Smooth muscle cell of the pulmonary artery (primary cell): Measurements from ENCODE around the gene CORO1C. TPM values are rescaled to one million over a fixed set of nuclear protein-coding genes. Genes with fewer than 3 reads are reported as not detected.

Experiments
- total RNA-seq: library from RNA; depleted of rRNA; stranded (reverse); fragments of >200 nt; gene quantifications from 2 replicates; pipeline ENCODE4 v1.2.3, GENCODE V29; 2014

CORO1C gene
- total RNA-seq = 269 and 290 TPM in 2 replicates

GRCh38 chr12:108731105-108731865, at the start of gene CORO1C:
Gene CORO1C (minus strand): TSS chr12:108731518. CDS start chr12:108701318, 30,200 bp downstream.

GRCh38 chr12:108633534-108634248, 97.6 kb downstream of the CORO1C start, which contains the start of gene SELPLG:
Gene SELPLG (minus strand): TSS chr12:108633894. CDS start chr12:108624307, 9,587 bp downstream.

GRCh38 chr12:108597559-108598471, 133.5 kb downstream of the CORO1C start, which contains the start of gene TMEM119:
Gene TMEM119 (minus strand): TSS chr12:108598084. CDS start chr12:108592383, 5,701 bp downstream.

Other genes starting within 250 kb of the CORO1C start
- 12.1 and 18.1 TPM in 2 replicates for gene FICD, start 216.2 kb downstream of the CORO1C start, total RNA-seq
- 43.5 and 44.5 TPM in 2 replicates for gene SART3, start 170.3 kb downstream of the CORO1C start, total RNA-seq
- gene ISCU, start 168.9 kb downstream of the CORO1C start, total RNA-seq = 101 and 118 TPM in 2 replicates
- 3.9 and 69.5 TPM in 2 replicates for gene TMEM119, start 133.4 kb downstream of the CORO1C start, total RNA-seq
- 1.8 and 2.7 TPM in 2 replicates for gene SELPLG, start 97.6 kb downstream of the CORO1C start, total RNA-seq
- gene SSH1, start 126.1 kb upstream of the CORO1C start, total RNA-seq = 54.4 and 68.6 TPM in 2 replicates
- gene DAO, start 148.6 kb upstream of the CORO1C start, total RNA-seq = not detected in 2 replicates